ENCODE data around the gene VMP1. TPM values are rescaled to one million over a fixed set of nuclear protein-coding genes. Genes with fewer than 3 reads are reported as not detected.
"Not testable (repeated sequence)": the region's sequence is repeated elsewhere in the genome, so short reads cannot be mapped to it uniquely, and the experiment has no call there.

VMP1 gene
- total and polyA plus RNA-seq, 2 donors (not counting 1 experiment from before 2014, with no cell fraction given): 20.4 to 83.5 TPM

- H3K9me3 Mint-ChIP-seq (ENCODE audit: insufficient read depth): no peaks in the 10 kb centered on the region
- H3K27ac Mint-ChIP-seq: peak overlapping the region; percentile 99
- WGBS (ENCODE audit: insufficient coverage): no CpG with 5 or more reads among the region's 8 CpGs
- H3K4me1 Mint-ChIP-seq: peaks cover 38% of the 10 kb centered on the region
- peak overlapping the region; percentile 68 to 89 for H3K27ac ChIP-seq (ENCODE audit: low read length in 2 of 2)
- H3K27me3 ChIP-seq (replicated peaks in 1 of 4; ENCODE audit: control extremely low read depth in 1 of 4, control insufficient read depth in 3 of 4, insufficient read depth in 4 of 4, low read length in 3 of 4): no peaks in the 10 kb centered on the region
- peak overlapping the region; percentile 88 for H3K4me3 Mint-ChIP-seq
- no peaks in the 10 kb centered on the region for H4K20me1 ChIP-seq (ENCODE audit: control insufficient read depth, insufficient read depth, low read length, poor library complexity, severe bottlenecking)
- H3K79me2 ChIP-seq (ENCODE audit: control insufficient read depth, insufficient read depth, low read length): peaks cover 6% of the 10 kb centered on the region
- H3K9me3 ChIP-seq (ENCODE audit: control extremely low read depth in 1 of 3, control insufficient read depth in 2 of 3, insufficient read depth in 1 of 3, low read length in 2 of 3): no peaks in the 10 kb centered on the region
- no peak for TF ChIP-seq EZH2 (IDR thresholded peaks at IDR 0.05; ENCODE audit: borderline replicate concordance, insufficient read depth, low read depth, low read length, poor library complexity, severe bottlenecking)
- H2AFZ ChIP-seq (ENCODE audit: insufficient read depth, low read depth, low read length, poor library complexity, severe bottlenecking): peak overlapping the region; percentile 58
- no peaks in the 10 kb centered on the region for H3K27me3 Mint-ChIP-seq
- peak overlapping the region; percentile 20 to 50 (median 41) for H3K4me3 ChIP-seq (ENCODE audit: control extremely low read depth in 1 of 5, extremely low read depth in 1 of 5, insufficient read depth in 1 of 5, low read depth in 2 of 5, low read length in 4 of 5)
- peaks cover 33 to 45% of the 10 kb centered on the region in 2 donors for H3K4me1 ChIP-seq (ENCODE audit: control insufficient read depth in 2 of 2, insufficient read depth in 2 of 2, low read length in 2 of 2)
- ChIA-PET CTCF (interaction anchor here (0.5 to 5.5 kb wide), 16 partner anchors 11 to 99 kb away, joined by 3 to 36 read pairs (median 4); no protein-coding TSS in a partner anchor), POLR2A (interaction anchor here (0.5 to 2.0 kb wide), 6 partner anchors 20 to 1777 kb away, joined by 3 to 14 read pairs (median 4); no protein-coding TSS in a partner anchor)
- peak; percentile 92 for DNase-seq
- peak overlapping the region; percentile 65 for H3K4me2 ChIP-seq (replicated peaks; ENCODE audit: low read depth, low read length, poor library complexity, severe bottlenecking)
- H3K9ac ChIP-seq (ENCODE audit: low read length): peak overlapping the region; percentile 54
- H3K36me3 ChIP-seq (replicated peaks in 1 of 2; ENCODE audit: control extremely low read depth in 1 of 2, control insufficient read depth in 1 of 2, extremely low read depth in 1 of 2, insufficient read depth in 2 of 2, low read length in 1 of 2): no peaks in the 10 kb centered on the region
- intact Hi-C loops (cut with micrococcal nuclease): loop anchor here (1.0 to 10.0 kb wide), 8 partner anchors 16 to 162 kb away; partner anchors contain the start of gene RPS6KB1
- ATAC-seq (ENCODE audit: low read depth): peak; percentile 90
Observed at GRCh38 chr17:59786536-59787319, 79.3 kb downstream of the VMP1 start.

- H3K27me3 Mint-ChIP-seq; H3K9me3 ChIP-seq (ENCODE audit: control extremely low read depth in 1 of 3, control insufficient read depth in 2 of 3, insufficient read depth in 1 of 3, low read length in 2 of 3); H3K9ac ChIP-seq (ENCODE audit: low read length); POLR2A ChIA-PET; DNase-seq; H3K36me3 ChIP-seq (replicated peaks in 1 of 2; ENCODE audit: control extremely low read depth in 1 of 2, control insufficient read depth in 1 of 2, extremely low read depth in 1 of 2, insufficient read depth in 2 of 2, low read length in 1 of 2); H3K4me2 ChIP-seq (replicated peaks; ENCODE audit: low read depth, low read length, poor library complexity, severe bottlenecking); H3K9me3 Mint-ChIP-seq (ENCODE audit: insufficient read depth); H3K27me3 ChIP-seq (replicated peaks in 1 of 4; ENCODE audit: control extremely low read depth in 1 of 4, control insufficient read depth in 3 of 4, insufficient read depth in 4 of 4, low read length in 3 of 4); H2AFZ ChIP-seq (ENCODE audit: insufficient read depth, low read depth, low read length, poor library complexity, severe bottlenecking); ATAC-seq (ENCODE audit: low read depth); H3K27ac Mint-ChIP-seq; H4K20me1 ChIP-seq (ENCODE audit: control insufficient read depth, insufficient read depth, low read length, poor library complexity, severe bottlenecking); H3K4me3 ChIP-seq (ENCODE audit: control extremely low read depth in 1 of 5, extremely low read depth in 1 of 5, insufficient read depth in 1 of 5, low read depth in 2 of 5, low read length in 4 of 5); H3K27ac ChIP-seq (ENCODE audit: low read length in 2 of 2); H3K4me3 Mint-ChIP-seq; H3K79me2 ChIP-seq (ENCODE audit: control insufficient read depth, insufficient read depth, low read length): not testable (repeated sequence)
- H3K4me1 Mint-ChIP-seq: peaks cover 21% of the 10 kb centered on the region
- WGBS (ENCODE audit: insufficient coverage): 100% methylated on average over 6 of the region's 8 CpGs
- H3K4me1 ChIP-seq (ENCODE audit: control insufficient read depth in 2 of 2, insufficient read depth in 2 of 2, low read length in 2 of 2): peaks cover 17 to 28% of the 10 kb centered on the region in 2 donors
- intact Hi-C loops (cut with micrococcal nuclease): loop anchor here (10.0 kb wide), 1 partner anchor 165 kb away; no protein-coding TSS in a partner anchor
- CTCF ChIA-PET: interaction anchor here (5.5 kb wide), 1 partner anchor 70 kb away, joined by 21 read pairs; no protein-coding TSS in a partner anchor
Observed at GRCh38 chr17:59789849-59790248, 82.4 kb downstream of the VMP1 start.

DNA sequence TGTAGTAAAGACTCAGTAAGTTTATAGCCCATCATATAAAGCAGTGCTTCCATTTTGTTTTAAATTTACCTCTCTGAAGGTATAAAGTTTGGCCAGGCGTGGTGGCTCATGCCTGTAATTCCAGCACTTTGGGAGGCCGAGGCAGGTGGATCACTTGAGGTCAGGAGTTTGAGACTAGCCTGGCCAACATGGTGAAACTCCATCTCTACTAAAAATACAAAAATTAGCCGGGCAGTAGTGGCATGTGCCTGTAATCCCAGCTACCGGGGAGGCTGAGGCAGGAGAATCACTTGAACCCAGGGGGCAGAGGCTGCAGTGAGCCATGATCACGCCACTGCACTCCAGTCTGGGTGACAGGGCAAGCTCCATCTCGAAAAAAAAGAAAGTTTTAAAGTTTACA lies 83.0 kb downstream of the VMP1 start:
- H3K4me1 ChIP-seq (ENCODE audit: control insufficient read depth in 2 of 2, insufficient read depth in 2 of 2, low read length in 2 of 2): peaks cover 14 to 24% of the 10 kb centered on the region in 2 donors
- DNase-seq; intact Hi-C loops (cut with micrococcal nuclease); H3K4me2 ChIP-seq (replicated peaks; ENCODE audit: low read depth, low read length, poor library complexity, severe bottlenecking); H3K27ac ChIP-seq (ENCODE audit: low read length in 2 of 2); H3K27me3 ChIP-seq (replicated peaks in 1 of 4; ENCODE audit: control extremely low read depth in 1 of 4, control insufficient read depth in 3 of 4, insufficient read depth in 4 of 4, low read length in 3 of 4); H3K4me3 Mint-ChIP-seq; H3K79me2 ChIP-seq (ENCODE audit: control insufficient read depth, insufficient read depth, low read length); H3K27me3 Mint-ChIP-seq; ATAC-seq (ENCODE audit: low read depth); H4K20me1 ChIP-seq (ENCODE audit: control insufficient read depth, insufficient read depth, low read length, poor library complexity, severe bottlenecking); H3K27ac Mint-ChIP-seq; H3K36me3 ChIP-seq (replicated peaks in 1 of 2; ENCODE audit: control extremely low read depth in 1 of 2, control insufficient read depth in 1 of 2, extremely low read depth in 1 of 2, insufficient read depth in 2 of 2, low read length in 1 of 2); H2AFZ ChIP-seq (ENCODE audit: insufficient read depth, low read depth, low read length, poor library complexity, severe bottlenecking); POLR2A ChIA-PET; H3K9me3 ChIP-seq (ENCODE audit: control extremely low read depth in 1 of 3, control insufficient read depth in 2 of 3, insufficient read depth in 1 of 3, low read length in 2 of 3); H3K9me3 Mint-ChIP-seq (ENCODE audit: insufficient read depth); H3K4me3 ChIP-seq (ENCODE audit: control extremely low read depth in 1 of 5, extremely low read depth in 1 of 5, insufficient read depth in 1 of 5, low read depth in 2 of 5, low read length in 4 of 5); H3K9ac ChIP-seq (ENCODE audit: low read length): not testable (repeated sequence)
- 96% methylated on average over 4 of the region's 6 CpGs for WGBS (ENCODE audit: insufficient coverage)
- peaks cover 19% of the 10 kb centered on the region for H3K4me1 Mint-ChIP-seq
- CTCF ChIA-PET: interaction anchor here (0.8 kb wide), 1 partner anchor 8 kb away, joined by 3 read pairs; no protein-coding TSS in a partner anchor

All from B cell (primary cell).